ENCODE results near the gene LRBA. TPM values are rescaled to one million over a fixed set of nuclear protein-coding genes. Genes with fewer than 3 reads are reported as not detected.
"Not testable (repeated sequence)": the region's sequence is repeated elsewhere in the genome, so short reads cannot be mapped to it uniquely, and the experiment has no call there.

Gene LRBA
- polyA plus RNA-seq (ENCODE audit: low read depth in 6 of 6) = 10 to 100 TPM; 18.0 to 25.7 (median 19.6) TPM

- DNase-seq = peak; percentile 78
Observed at GRCh38 chr4:151014521-151015458, at the start of gene LRBA. Gene LRBA, minus strand, starts transcription at chr4:151015284. Its CDS starts 642 bp downstream, at chr4:151014642.

DNA sequence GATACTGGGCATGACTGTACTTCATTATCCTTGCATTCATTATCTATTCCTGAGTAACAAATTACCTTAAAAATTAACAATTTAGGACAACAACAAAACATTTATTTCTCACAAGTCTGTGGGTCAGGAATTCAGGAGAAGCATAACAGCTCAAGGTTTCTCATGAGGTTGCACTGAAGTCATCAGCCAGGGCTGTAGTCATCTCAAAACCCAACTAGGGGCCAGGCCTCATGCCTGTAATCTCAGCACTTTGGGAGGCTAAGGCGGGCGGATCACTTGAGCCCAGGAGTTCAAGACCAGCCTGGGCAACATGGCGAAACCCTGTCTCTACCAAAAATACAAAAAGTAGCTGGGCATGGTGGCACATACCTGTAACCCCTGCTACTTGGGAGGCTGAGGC lies 48.1 kb upstream of the LRBA start:
- H3K27me3 Mint-ChIP-seq; H3K4me3 Mint-ChIP-seq; ATAC-seq (ENCODE audit: low read depth in 2 of 2); H3K27ac Mint-ChIP-seq; H3K4me1 Mint-ChIP-seq; DNase-seq; H3K36me3 Mint-ChIP-seq; H3K9me3 Mint-ChIP-seq: not testable (repeated sequence)

More at GRCh38 chr4:151014521-151015458, at the start of gene LRBA:
- Mint-ChIP-seq H3K36me3 (peaks cover 0 to 7% of the 10 kb centered on the region in 2 donors), H3K27me3 (no peaks in the 10 kb centered on the region), H3K4me3 (peak within 1 kb of the TSS; percentile 95 to 100 (median 100)), H3K4me1 (peaks cover 24 to 40% (median 31%) of the 10 kb centered on the region in 3 donors), H3K9me3 (no peaks in the 10 kb centered on the region), H3K27ac (peak within 1 kb of the TSS; percentile 94 to 100 (median 99))
- ATAC-seq (ENCODE audit: low read depth in 2 of 2) = peak; percentile 64

- Mint-ChIP-seq H3K27me3 (no peaks in the 10 kb centered on the region), H3K9me3 (no peaks in the 10 kb centered on the region), H3K4me3 (peak overlapping the region in 2 of 8 donors; percentile 9 to 11), H3K36me3 (no peaks in the 10 kb centered on the region), H3K27ac (no peak overlapping the region), H3K4me1 (peaks cover 0 to 4% (median 0%) of the 10 kb centered on the region in 3 donors)
- DNase-seq = no peak
- ATAC-seq (ENCODE audit: low read depth in 2 of 2) = no peak
Observed at GRCh38 chr4:151055539-151055938, 40.5 kb upstream of the LRBA start.

GRCh38 chr4:151052785-151053184 lies 37.7 kb upstream of the LRBA start:
- no peak overlapping the region for H3K4me3 Mint-ChIP-seq
- no peaks in the 10 kb centered on the region for H3K9me3 Mint-ChIP-seq
- no peak for ATAC-seq (ENCODE audit: low read depth in 2 of 2)
- no peaks in the 10 kb centered on the region for H3K27me3 Mint-ChIP-seq
- H3K36me3 Mint-ChIP-seq = no peaks in the 10 kb centered on the region
- no peak overlapping the region for H3K27ac Mint-ChIP-seq
- H3K4me1 Mint-ChIP-seq = no peaks in the 10 kb centered on the region
- DNase-seq = no peak

DNA sequence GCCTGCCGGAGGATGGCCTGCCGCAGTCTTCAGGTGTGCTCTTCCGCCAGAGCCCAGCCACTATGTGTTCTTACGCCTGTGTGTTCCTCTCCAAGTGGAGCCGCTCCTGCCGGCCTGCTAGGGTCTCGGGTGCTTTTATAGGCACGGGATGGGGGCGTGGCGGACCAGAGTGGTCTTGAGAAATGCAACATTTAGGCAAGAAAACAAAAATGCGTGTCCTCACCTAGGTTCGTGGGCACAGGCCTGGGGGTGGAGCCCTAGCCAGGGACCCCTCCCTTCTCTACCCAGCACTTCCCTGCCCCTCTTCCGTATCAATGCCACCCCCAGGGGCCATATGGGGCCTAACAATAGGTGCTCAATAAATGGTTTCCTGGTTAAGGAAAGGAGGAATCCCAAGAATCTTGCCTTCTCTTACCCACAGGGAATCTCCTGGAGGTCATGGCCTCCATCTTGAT lies 34.4 kb upstream of the LRBA start:
- DNase-seq (no peak), ATAC-seq (ENCODE audit: low read depth in 2 of 2) (no peak)
- Mint-ChIP-seq H3K4me1 (no peaks in the 10 kb centered on the region), H3K9me3 (no peaks in the 10 kb centered on the region), H3K4me3 (no peak overlapping the region), H3K27me3 (no peaks in the 10 kb centered on the region), H3K36me3 (no peaks in the 10 kb centered on the region), H3K27ac (no peak overlapping the region)

- DNase-seq (no peak), ATAC-seq (ENCODE audit: low read depth in 2 of 2) (no peak)
- H3K9me3 Mint-ChIP-seq = no peaks in the 10 kb centered on the region
- H3K4me3 Mint-ChIP-seq = no peak overlapping the region
- H3K27ac Mint-ChIP-seq = no peak overlapping the region
- no peaks in the 10 kb centered on the region for H3K36me3 Mint-ChIP-seq
- no peaks in the 10 kb centered on the region for H3K4me1 Mint-ChIP-seq
- no peaks in the 10 kb centered on the region for H3K27me3 Mint-ChIP-seq
Observed at GRCh38 chr4:151048913-151049312, 33.8 kb upstream of the LRBA start.

DNA sequence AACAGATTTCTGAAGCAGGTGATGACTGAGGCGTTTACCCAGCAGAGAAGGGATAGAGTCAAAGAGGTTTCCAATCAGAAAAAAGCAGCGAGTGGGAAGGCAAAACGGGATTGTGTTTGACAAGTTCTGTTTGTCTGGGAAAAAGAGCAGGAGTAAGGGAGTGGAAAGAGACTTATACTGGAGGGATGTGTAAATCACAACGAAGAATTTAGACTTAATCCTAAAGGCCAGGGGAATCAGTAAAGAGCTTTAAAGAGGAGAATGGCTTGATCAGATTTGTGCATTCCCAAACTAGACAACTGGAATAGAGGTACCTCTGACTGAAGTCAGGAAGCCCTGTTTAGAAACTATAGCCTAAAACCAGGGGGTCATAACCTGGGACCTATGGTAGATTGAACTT lies 31.5 kb upstream of the LRBA start:
- ATAC-seq (ENCODE audit: low read depth in 2 of 2) (no peak), DNase-seq (no peak)
- Mint-ChIP-seq H3K27me3 (no peaks in the 10 kb centered on the region), H3K9me3 (peaks cover 0 to 2% (median 0%) of the 10 kb centered on the region in 7 donors), H3K36me3 (no peaks in the 10 kb centered on the region), H3K4me1 (no peaks in the 10 kb centered on the region), H3K4me3 (peak overlapping the region in 1 of 8 donors; percentile 26), H3K27ac (peak overlapping the region in 1 of 6 donors; percentile 59)

GRCh38 chr4:151045907-151046306 lies 30.8 kb upstream of the LRBA start:
- Mint-ChIP-seq H3K36me3 (no peaks in the 10 kb centered on the region), H3K27me3 (no peaks in the 10 kb centered on the region), H3K4me1 (no peaks in the 10 kb centered on the region), H3K4me3 (no peak overlapping the region), H3K9me3 (peaks cover 0 to 2% (median 0%) of the 10 kb centered on the region in 7 donors), H3K27ac (peak overlapping the region in 1 of 6 donors; percentile 9)
- no peak for DNase-seq
- no peak for ATAC-seq (ENCODE audit: low read depth in 2 of 2)

GRCh38 chr4:151043803-151044515 lies 28.9 kb upstream of the LRBA start:
- DNase-seq (no peak), ATAC-seq (ENCODE audit: low read depth in 2 of 2) (no peak)
- Mint-ChIP-seq H3K4me3 (no peak overlapping the region), H3K36me3 (no peaks in the 10 kb centered on the region), H3K4me1 (no peaks in the 10 kb centered on the region), H3K9me3 (peaks cover 0 to 2% (median 0%) of the 10 kb centered on the region in 7 donors), H3K27me3 (no peaks in the 10 kb centered on the region), H3K27ac (no peak overlapping the region)

DNA sequence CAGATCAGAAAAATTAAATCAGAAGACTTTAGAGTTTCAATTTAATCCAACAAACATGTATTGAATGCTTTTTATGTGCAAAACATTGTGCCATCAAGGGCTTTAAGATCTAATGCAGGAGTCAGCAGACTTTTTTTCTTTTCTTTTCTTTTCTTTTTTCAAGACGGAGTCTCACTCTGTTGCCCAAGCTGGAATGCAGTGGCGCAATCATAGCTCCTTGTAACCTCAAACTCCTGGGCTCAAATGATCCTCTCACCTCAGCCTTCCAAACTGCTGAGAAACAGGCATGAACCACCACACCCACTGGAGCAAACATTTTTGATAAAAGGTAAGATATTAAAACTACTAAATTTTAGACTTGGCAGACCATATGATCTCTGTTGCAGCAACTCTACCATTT lies 24.6 kb upstream of the LRBA start:
- DNase-seq (no peak), ATAC-seq (ENCODE audit: low read depth in 2 of 2) (no peak)
- H3K4me1 Mint-ChIP-seq = peaks cover 0 to 10% (median 3%) of the 10 kb centered on the region in 3 donors
- peak overlapping the region in 1 of 6 donors; percentile 75 for H3K27ac Mint-ChIP-seq
- peaks cover 0 to 4% (median 0%) of the 10 kb centered on the region in 7 donors for H3K9me3 Mint-ChIP-seq
- no peak overlapping the region for H3K4me3 Mint-ChIP-seq
- H3K27me3 Mint-ChIP-seq = peaks cover 0 to 12% (median 8%) of the 10 kb centered on the region in 3 donors
- H3K36me3 Mint-ChIP-seq = no peaks in the 10 kb centered on the region

DNA sequence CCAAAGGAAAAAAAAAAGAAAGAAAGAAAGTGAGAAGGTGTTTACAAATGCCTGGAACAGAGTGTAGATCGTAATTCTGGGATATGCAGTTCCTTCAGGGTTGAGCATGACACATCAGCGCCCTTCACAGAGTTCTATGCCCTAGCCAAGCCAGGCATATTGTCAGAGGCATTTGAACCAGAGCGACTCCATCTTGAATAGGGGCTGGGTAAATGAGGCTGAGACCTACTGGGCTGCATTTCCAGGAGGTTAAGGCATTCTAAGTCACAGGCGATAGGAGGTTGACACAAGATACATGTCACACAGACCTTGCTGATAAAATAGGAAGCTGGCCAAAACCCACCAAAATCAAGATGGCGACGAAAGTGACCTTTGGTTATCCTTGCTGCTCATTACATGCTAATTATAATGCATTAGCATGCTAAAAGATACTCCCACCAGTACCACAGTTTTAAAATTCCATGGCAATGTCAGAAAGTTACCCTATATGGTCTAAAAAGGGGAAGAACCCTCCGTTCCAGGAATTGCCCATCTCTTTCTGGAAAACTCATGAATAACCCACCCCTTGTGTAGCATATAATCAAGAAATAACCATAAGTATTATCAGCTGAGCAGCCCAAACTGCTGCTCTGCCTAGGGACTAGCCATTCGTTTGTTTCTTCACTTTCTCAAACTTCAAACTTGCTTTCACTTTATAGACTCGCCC lies 23.5 kb upstream of the LRBA start:
- Mint-ChIP-seq H3K4me1 (peaks cover 0 to 11% (median 3%) of the 10 kb centered on the region in 3 donors), H3K27ac (peak overlapping the region in 1 of 6 donors; percentile 75), H3K4me3 (no peak overlapping the region), H3K27me3 (peaks cover 0 to 13% (median 10%) of the 10 kb centered on the region in 3 donors), H3K9me3 (peaks cover 0 to 4% (median 0%) of the 10 kb centered on the region in 7 donors), H3K36me3 (no peaks in the 10 kb centered on the region)
- DNase-seq (no peak), ATAC-seq (ENCODE audit: low read depth in 2 of 2) (no peak)

DNA sequence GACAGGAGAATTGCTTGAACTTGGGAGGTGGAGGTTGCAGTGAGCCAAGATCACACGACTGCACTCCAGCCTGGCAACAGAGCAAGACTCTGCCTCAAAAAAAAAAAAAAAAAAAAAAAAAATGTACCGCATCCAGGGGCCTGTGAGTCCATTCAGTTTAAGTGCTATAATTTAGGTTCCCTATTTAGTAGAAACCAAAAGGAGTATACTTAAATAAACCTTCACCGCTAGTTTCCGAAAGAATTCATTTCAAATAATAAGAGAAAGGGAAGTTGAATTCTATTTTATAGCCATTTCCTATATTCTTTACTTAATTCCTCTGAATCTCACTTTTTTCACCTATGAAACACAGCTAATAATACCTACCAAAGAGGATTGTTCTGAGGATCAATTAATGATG lies 20.8 kb upstream of the LRBA start:
- DNase-seq (no peak), ATAC-seq (ENCODE audit: low read depth in 2 of 2) (no peak)
- Mint-ChIP-seq H3K4me1 (peaks cover 5 to 20% (median 11%) of the 10 kb centered on the region in 3 donors), H3K36me3 (no peaks in the 10 kb centered on the region), H3K9me3 (peaks cover 0 to 4% (median 0%) of the 10 kb centered on the region in 7 donors), H3K27me3 (peaks cover 12 to 20% (median 14%) of the 10 kb centered on the region in 3 donors), H3K4me3 (no peak overlapping the region), H3K27ac (no peak overlapping the region)

DNA sequence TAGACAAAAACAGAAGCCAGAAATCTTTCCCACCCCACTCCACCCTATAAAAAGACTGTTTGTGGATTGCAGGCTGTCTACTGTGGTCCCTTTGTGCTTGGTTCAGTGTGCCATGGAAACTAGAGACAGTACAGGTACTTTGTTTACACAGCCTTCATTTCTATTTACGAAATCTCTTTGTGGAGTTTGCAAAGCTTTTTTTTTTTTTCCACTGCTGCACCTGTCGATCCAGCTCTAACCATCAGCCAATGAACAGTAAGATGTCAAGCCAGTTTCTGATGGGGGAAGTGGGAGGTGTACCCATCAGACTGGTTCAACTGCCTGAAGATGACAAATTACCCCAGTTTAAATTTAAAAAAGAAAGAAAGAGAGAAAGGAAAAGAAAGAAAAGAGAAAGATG lies 20.2 kb upstream of the LRBA start:
- no peak for ATAC-seq (ENCODE audit: low read depth in 2 of 2)
- no peak overlapping the region for H3K4me3 Mint-ChIP-seq
- peaks cover 0 to 4% (median 0%) of the 10 kb centered on the region in 7 donors for H3K9me3 Mint-ChIP-seq
- peak overlapping the region in 1 of 6 donors; percentile 13 for H3K27ac Mint-ChIP-seq
- no peak for DNase-seq
- peaks cover 12 to 20% (median 20%) of the 10 kb centered on the region in 3 donors for H3K27me3 Mint-ChIP-seq
- no peaks in the 10 kb centered on the region for H3K36me3 Mint-ChIP-seq
- peaks cover 5 to 20% (median 11%) of the 10 kb centered on the region in 3 donors for H3K4me1 Mint-ChIP-seq

All from naive B cell (primary cell).